IPS-11a (cell line): ENCODE data around the gene CCDC159.
"Not testable (repeated sequence)": the region's sequence is repeated elsewhere in the genome, so short reads cannot be mapped to it uniquely, and the experiment has no call there.

Experiments
- H3K4me3 ChIP-seq: one replicate; pipeline ENCODE4 v1.5.1; 2013; ENCODE audit warnings: low read depth, low read length, control low read depth

Gene CCDC159, protein sequence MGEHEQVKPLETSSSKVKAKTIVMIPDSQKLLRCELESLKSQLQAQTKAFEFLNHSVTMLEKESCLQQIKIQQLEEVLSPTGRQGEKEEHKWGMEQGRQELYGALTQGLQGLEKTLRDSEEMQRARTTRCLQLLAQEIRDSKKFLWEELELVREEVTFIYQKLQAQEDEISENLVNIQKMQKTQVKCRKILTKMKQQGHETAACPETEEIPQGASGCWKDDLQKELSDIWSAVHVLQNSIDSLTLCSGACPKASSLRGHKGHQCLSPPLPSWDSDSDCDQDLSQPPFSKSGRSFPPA

DNA sequence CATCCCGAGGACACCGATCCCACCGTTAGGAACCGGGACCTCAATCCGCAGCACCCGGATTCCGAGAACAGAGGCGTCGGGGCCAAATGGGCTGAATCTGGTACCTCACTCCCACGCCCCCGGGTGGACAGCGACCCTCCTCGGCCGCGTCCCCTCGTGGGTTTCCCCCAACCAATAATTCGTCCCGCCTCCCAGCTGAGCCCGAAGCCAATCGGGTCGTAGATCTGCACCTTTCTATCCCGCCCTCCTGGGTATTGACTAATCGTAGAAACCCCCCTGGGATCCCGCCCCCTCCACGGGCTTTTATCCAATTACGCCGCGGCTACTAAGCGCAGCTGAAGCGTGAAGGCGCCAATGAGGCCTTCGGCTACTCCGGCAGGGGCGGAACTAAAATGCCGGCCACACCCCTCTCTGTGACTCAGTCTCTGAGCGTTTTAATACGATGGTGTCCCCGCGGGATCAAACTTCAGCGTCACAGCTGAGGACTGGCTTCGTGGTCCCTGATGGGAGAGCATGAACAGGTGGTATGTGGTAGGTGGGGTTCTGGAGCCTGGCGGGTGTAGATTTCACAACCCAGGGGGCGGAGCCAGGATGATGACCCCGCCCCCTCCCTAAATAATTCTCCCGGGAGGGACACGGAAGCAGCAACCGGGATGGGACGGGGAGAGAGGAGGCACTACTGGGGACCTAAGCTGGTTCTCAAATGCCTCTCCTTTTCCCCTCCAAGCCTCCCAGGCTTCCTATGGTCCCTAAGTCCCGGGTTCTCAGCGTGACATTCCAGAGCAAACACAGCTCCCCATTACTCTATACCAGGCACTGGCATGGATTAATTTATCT is at the start of gene CCDC159, which contains the start of gene TMEM205:
TSS of gene CCDC159 (plus strand) at position 416 of the 837 bp plus-strand sequence. CDS start at position 504, 88 bp downstream.
TSS of gene TMEM205 (minus strand) at position 165 of the 837 bp plus-strand sequence. CDS start 649 bp downstream, outside the sequence.
- H3K4me3 ChIP-seq: peak within 1 kb of the TSS; percentile 91

DNA sequence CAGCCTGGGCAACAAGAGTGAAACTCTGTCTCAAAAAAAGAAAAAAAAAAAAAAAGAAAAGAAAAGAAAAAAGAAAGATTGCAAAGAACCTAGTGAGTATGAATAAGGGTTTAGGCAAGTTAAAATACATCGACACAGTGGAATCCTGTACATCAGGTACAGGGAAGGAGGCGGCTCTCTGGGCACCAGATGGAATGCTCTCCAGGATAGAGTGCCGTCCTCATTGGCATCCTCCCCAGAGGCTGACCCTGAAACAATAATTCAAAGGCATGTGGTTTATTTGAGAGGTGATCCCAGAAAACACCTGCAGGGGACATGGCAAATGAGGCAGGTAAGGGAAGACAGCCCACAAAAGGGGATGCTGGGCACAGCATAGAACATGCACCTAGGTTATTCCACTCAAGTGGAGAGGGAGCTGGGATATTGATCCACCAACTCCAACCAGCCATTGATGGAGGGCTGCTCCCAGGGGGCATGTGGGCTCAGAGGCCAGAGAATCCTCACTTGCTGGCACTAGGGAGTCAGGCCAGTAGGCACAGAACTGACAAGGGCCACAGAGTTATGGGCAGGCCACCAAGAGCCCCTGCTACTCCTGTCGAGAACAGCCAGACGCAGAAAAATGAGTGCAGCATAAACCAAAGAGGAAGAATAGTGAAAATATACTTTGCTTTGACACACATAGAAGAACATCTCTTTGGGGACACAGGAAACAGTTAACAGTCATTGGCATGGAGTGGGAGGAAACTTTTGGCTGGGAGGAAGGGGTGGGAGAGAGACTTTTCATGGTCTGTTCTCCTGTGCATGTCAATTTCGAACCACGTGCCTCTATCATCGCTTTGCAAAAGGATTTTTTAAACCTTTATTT is 46.1 kb upstream of the CCDC159 start:
- no peak overlapping the region for H3K4me3 ChIP-seq

DNA sequence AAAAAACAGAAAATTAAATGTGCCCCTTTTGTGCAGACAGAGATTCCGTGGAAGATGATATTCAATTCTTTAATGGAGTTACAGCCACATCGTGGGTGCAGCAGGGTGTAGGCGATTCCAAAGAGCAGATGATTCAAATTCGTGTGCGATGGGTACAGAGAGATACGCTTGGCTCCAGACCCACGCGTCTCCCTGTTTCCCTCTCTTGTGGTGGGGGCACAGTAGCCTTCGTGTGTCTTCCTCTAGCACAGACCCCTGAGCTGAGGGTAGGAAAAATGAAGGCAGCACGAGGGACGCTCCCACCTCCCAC is 45.6 kb upstream of the CCDC159 start:
- no peak overlapping the region for H3K4me3 ChIP-seq

DNA sequence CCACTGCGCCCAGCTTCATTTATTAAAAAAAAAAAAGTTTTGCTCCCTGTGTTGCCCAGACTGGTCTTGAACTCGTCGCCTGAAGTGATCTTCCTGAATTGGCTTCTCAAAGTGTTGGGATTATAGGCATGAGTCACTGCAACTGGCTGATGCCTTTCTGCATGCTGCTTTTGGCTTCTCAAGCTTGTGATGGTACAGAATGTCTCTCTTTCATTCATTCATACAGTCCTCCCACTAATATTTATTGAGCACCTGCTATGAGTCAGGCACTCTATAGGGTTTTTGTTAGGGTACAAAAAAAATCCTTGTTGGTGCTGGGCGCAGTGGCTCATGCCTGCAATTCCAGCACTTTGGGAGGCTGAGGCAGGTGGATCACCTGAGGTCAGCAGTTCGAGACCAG is 41.4 kb upstream of the CCDC159 start:
- no peak overlapping the region for H3K4me3 ChIP-seq

DNA sequence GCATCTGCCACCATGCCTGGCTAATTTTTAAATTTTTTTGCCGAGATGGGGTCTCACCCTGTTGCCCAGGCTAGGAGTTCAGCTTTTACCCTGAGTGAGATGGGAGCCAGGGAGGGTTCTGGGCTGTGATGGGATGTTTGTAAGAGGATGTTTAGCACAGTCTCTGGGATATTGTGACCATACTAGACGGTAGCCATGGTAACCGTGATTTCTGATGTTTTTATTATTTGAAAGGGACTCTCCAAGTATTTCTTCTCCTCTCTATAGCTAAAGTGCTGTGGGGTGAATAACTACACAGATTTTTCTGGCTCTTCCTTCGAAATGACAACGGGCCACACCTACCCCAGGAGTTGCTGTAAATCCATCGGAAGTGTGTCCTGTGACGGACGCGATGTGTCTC is 40.0 kb upstream of the CCDC159 start:
- H3K4me3 ChIP-seq: no peak overlapping the region

DNA sequence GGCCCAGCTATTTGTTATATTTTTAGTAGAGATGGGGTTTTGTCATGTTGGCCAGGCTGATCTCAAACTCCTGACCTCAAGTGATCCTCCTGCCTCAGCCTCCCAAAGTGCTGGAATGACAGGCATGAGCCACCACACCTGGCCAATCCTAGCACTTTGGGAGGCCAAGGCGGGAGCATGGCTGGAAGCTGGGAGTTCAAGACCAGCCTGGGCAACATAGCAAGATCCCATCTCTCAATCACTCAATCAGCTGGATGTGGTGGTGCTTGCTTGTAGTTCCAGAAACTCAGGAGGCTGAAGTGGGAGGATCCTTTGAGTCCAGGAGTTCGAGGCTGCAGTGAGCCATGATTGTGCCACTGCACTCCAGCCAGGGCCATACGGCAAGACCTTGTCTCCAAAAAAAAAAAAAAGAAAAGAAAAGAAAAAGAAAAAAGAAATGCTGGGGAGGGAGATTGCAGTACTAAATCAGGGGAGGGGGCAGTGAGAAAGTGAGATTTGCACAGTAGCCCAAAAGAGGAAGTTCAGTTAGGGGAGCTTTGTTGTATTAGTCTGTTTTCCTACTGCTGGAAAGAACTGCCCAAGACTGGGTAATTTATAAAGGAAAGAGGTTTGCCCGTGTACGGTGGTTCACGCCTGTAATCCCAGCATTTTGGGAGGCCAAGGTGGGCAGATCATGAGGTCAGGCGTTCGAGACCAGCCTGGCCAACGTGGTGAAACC is 25.9 kb upstream of the CCDC159 start:
- not testable (repeated sequence) for H3K4me3 ChIP-seq

DNA sequence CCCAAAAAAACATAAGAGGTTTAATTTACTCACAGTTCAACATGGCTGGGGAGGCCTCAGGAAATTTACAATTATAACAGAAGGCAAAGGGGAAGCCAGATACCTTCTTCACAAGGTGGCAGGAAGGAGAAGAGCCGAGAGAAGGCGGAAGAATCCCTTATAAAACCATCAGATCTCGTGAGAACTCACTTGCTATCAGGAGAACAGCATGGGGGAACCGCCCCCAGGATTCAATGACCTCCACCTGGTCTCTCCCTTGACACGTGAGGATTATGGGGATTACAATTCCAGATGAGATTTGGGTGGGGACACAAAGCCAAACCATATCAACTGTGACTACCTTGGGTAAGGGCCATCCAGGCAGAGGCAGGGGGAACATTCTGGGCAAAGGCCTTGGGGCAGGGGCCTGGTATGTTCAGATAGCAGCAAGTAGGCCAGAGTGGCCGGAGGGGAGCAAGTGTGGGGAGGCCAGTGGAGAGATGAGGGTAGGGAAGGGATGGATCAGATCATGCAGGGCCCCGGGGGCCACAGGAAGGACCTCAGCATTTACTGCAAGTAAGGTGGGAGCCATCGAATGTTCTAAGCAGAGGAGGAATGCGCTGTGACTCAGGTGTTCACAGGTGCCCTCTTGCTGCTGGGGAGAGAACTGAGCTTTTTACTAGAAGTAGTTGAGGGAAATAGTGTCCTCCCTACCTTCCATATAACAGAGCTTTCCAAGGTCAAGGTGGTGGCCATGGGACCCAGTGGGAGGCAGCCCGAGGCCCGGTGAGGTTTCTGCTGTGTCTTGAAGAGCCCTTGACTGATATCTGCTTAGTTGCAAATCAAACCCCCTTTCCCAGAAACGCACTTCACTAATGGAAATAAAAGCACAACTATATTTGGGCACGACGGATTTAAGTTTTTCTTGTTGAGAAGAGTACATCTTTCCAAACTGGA is 24.9 kb upstream of the CCDC159 start:
- no peak overlapping the region for H3K4me3 ChIP-seq

DNA sequence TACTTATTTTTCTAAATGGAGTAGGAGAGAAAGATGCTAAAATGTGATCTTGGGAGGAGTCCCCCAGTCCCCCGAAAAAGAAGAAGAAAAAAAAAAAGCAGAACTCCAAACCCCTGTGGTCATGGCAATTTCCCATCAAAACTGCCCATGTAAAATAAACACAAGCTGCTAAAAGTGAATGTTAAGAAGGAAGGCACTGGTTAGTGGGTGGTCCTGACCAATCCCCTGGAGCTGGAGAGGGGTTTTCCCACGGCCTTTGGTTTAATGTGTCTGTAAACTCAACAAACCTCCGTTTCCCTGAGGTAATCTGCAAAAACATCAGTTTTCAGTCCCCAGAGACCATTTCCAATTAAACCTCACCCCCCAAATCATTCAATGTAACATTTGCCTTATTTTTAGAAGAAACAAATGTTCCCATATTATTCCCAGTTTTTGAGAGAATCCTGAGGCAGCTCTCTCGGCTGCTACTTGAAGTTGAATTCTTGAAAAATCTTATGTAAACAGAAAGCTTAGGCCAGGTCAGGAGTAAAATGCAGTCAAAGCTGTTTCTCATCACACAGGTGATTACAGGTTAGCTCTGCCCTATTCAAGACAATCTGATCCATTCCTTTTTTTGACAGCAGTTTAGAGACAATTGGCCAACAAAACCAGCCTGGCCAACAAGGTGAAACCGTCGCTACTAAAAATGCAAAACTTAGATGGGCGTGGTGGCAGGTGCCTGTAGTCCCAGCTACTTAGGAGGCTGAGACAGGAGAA is 23.9 kb upstream of the CCDC159 start:
- no peak overlapping the region for H3K4me3 ChIP-seq

DNA sequence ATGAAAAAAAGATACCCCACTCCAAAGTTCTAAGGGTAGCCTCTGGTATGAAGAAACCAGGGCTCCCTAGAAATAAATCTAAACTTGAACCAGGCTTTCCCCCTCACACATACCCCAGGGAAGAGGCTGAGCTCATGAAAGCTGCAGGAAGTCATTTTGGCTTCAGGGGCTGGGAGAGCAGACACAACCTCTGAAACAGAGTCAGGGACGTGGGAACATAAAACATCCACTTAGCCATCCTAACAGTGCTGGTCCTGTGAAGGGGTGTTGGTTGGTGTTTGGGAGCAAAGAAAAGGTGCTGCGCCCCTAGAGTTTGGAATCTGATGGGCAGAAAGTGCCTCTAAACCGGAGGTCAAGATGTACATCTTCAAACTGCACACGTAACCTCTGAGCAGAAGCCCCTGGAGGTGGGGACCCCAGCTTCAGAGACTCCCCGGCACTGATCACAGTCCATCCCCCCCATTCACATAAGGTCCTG is 22.7 kb upstream of the CCDC159 start:
- no peak overlapping the region for H3K4me3 ChIP-seq

DNA sequence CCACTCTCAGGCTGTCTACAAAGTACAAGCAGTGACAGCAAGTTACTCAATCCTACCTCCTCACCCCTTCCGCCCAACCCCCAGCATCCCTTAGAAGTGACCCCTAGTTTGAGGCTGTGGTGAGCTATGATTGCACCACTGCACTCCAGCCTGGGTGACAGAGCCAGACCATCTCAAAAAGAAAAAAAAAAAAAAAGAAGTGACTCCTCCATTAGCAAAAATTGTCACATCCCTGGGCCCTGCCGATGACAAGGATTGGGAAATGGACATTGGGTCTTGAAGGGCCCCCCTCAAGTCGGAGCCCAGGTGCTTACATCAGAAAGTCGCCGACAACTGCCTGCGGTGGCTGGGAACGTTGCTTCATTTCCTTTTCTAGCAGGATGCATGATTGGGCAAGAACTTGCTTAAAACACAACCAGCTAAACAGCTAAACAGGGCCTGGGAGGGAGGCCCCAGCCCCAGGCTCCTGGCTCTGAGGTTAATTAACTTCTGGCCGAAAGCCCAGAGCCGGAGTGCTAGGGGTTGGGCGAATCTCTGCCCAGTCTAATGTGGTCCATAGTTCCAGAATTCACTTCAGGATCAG is 22.1 kb upstream of the CCDC159 start:
- no peak overlapping the region for H3K4me3 ChIP-seq

DNA sequence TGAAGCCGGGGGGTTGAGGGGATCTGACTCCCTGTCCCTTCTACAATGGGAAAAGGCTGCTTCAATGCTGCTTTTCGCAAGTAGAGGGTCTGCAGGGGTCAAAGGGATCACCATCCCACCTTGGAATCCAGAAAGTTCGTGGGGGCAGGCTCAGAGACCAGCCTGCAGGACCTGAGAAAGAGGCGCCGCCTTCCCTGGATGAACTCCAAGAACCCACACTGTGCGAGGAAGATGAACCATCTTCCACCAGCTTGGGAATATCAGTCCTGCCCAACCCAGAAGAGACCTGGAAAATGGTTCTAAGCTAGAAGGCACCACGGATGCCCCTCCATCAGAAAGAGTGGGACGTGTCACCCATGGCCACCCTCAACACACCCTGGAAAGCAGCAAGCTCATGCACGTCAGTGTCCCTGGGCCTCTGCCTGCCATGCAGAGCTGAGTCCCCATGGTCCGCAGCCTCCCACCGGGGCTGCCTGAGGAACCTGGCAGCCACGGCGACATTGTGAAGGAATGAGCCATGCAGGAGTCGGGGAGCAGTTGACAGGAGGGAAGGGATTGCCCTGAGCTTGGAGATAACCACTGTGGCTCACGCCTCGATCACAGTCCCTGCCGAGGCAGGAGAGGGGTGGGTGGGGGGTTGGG is 21.4 kb upstream of the CCDC159 start:
- H3K4me3 ChIP-seq: no peak overlapping the region

DNA sequence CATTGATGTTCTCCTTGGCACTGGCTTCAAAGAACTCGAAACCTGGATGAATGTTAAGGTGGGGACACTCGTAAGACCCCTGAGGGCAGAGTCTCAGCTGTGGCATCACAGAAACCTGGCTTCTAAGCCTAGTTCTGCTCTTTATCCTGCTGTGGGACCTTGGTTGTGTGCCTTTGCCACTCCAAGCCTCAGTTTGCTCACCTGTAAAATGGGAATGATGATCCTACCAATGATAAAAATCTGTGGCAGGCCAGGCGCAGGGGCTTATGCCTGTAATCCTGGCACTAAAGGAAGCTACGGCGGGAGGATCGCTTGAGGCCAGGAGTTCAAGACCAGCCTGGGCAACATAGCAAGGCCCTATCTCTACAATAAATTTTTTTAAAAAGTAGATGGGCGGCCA is 20.8 kb upstream of the CCDC159 start:
- no peak overlapping the region for H3K4me3 ChIP-seq

DNA sequence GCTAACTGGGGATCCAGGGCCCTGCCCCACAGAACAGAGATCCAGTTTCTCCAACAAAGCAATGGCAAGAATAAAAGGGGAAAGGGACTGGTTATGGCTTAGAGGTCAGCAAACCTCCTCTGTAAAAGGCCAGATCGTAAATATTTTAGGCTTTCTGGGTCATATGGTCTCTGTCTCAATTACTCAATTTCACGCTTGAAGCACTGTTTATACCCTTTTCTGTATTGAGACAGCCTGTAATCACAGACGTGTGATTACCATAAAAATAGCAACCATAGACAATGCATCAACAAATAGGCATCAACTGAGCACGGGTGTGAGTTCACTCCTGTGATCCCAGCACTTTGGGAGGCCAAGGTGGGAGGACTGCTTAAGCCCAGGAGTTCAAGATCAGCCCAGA is 16.2 kb upstream of the CCDC159 start:
- no peak overlapping the region for H3K4me3 ChIP-seq

DNA sequence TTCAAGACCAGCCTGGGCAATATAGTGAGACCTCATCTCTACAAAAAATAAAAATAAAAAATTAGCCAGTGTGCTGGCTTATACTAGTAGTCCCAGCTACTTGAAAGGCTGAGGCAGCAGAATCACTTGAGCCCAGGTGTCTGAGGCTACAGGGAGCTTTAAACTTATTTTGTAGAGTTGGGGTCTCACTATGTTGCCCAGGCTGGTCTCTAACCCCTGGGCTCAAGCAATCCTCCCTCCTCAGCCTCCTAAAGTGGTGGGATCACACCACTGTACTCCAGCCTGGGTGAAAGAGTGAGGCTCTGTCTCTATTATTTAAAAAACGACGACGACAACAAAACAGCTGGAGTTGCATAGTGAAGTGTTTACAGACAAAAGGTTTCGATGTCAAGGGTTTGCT is 14.8 kb upstream of the CCDC159 start:
- H3K4me3 ChIP-seq: no peak overlapping the region

DNA sequence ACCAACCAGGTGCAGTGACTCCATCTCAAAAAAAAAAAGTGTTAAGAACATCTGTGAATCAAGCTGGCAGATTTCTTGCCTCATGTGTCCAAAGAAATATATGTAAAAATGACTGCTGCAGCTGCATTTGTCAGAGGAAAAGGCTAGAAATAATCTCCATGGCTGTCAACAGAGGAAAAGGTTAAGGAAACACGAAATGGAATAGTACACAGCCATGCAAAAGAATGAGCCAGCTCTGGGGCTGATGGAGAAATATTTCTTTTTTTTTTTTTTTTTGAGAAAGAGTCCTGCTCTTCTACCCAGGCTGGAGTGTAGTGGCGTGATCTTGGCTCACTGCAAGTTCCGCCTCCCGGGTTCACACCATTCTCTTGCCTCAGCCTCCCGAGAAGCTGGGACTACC is 13.5 kb upstream of the CCDC159 start:
- H3K4me3 ChIP-seq: no peak overlapping the region

DNA sequence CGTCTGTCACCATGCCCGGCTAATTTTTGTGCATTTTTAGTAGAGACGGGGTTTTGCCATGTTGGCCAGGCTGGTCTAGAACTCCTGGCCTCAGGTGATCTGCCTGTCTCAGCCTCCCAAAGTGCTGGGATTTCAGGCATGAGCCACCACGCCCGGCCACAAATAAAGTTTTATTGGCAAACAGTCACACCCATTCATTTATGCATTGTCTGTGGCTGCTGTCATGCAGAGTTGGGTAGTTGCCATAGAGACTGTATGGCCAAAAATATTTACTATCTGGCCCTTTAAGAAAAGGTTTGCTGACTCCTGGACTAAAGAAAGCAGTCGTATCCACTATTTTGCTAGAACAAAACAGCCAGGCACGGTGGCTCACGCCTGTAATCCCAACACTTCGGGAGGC is 12.5 kb upstream of the CCDC159 start:
- not testable (repeated sequence) for H3K4me3 ChIP-seq

DNA sequence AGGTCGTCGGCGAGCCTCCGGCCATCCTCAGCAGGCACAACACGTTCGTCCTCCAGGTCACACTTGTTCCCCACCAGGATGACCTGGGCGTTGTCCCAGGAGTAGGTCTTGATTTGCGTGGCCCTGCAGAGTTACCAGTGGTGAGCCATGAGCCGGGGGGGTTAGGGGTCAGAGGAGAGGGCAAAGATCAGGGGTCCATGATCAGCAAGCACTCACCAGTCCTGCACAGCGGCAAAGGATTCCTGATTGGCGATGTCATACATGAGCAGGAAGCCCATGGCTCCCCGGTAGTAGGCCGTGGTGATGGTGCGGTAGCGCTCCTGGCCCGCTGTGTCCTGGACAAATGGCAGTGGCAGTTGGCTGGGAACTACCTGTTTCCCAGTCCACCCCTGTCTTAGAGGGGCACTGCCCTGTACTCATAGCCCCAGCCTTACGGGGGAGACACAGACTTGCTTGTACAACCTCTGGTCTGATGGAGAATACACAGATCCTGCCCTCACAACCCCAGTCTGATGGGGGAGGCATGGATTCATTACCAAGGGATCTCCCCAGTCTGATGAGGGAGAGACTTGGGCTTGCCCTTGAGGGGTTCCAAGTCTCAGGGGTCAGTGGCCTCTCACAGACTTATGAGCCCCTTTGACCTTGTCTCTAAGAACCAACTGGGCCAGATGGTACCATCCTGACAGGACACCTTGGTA is 10.7 kb upstream of the CCDC159 start:
- H3K4me3 ChIP-seq: no peak overlapping the region
